Peyer's patch (tissue), 4 donors: ENCODE results near the gene MXD4. TPM values are rescaled to one million over a fixed set of nuclear protein-coding genes. Genes with fewer than 3 reads are reported as not detected.
A peak's percentile ranks its signal among the peaks of the same experiment; 100 is the strongest.

ENCODE experiments used
- DNase-seq, 3 donors: peaks; one replicate each; pipeline ENCODE4 v3.0.0-alpha.2; 2017 to 2019
- H3K27ac ChIP-seq, 4 donors: fragments of 200-600 bp; sonication (generic); one replicate each; pipeline ENCODE4 v1.5.1; 2016 to 2019
- H3K27me3 ChIP-seq, 2 donors: fragments of 200-600 bp; sonication (generic); one replicate each; pipeline ENCODE4 v1.5.1; 2019
- H3K36me3 ChIP-seq, 3 donors: fragments of 200-600 bp; sonication (generic); one replicate each; pipeline ENCODE4 v1.5.1; 2016 to 2019
- H3K4me1 ChIP-seq, 4 donors: fragments of 200-600 bp; sonication (generic); one replicate each; pipeline ENCODE4 v1.5.1; 2016 to 2019
- H3K4me3 ChIP-seq, 4 donors: fragments of 200-600 bp; sonication (generic); 1 replicate in 3 of 4; 2 replicates in 1 of 4; pipeline ENCODE4 v1.5.1; 2016 to 2019; ENCODE audit warnings: mild to moderate bottlenecking in 1 of 4
- H3K9me3 ChIP-seq, 4 donors: fragments of 200-600 bp; sonication (generic); one replicate each; pipeline ENCODE4 v1.5.1; 2016 to 2019; ENCODE audit warnings: mild to moderate bottlenecking in 1 of 4
- CTCF ChIP-seq, 6 experiments: fragments of 450-650 bp in 4 of 6; fragments of 200-600 bp in 2 of 6; sonication (generic) in 1 of 6; IDR thresholded peaks; one replicate each; pipeline ENCODE4 v1.5.1; 2017 to 2019; ENCODE audit warnings: antibody characterized with exemption in 6 of 6, mild to moderate bottlenecking in 3 of 6, moderate library complexity in 1 of 6
- POLR2A ChIP-seq, 2 donors: fragments of 450-650 bp; IDR thresholded peaks; one replicate each; pipeline ENCODE4 v1.5.1; 2017; ENCODE audit warnings: antibody characterized with exemption in 2 of 2, mild to moderate bottlenecking in 2 of 2, moderate library complexity in 2 of 2
- total RNA-seq, 4 donors: library from RNA; depleted of rRNA; stranded (reverse); fragments of >200 nt; gene quantifications; one replicate each; pipeline ENCODE4 v1.1.0, GENCODE V29; 2016

Gene MXD4
- total RNA-seq, 4 donors from 2014 or later: 28.9 to 52.5 (median 44.0) TPM

GRCh38 chr4:2259036-2259540, 2.8 kb downstream of the MXD4 start:
- peak overlapping the region in 2 of 4 donors; percentile 46 to 97 for H3K27ac ChIP-seq
- H3K4me1 ChIP-seq: peaks cover 0 to 66% (median 20%) of the 10 kb centered on the region in 4 donors
- H3K4me3 ChIP-seq: no peak overlapping the region
- peaks cover 0 to 35% (median 0%) of the 10 kb centered on the region in 3 donors for H3K36me3 ChIP-seq
- H3K9me3 ChIP-seq: no peaks in the 10 kb centered on the region
- no peaks in the 10 kb centered on the region for H3K27me3 ChIP-seq
- DNase-seq: peak in 1 of 3 donors; percentile 46
- no peak for TF ChIP-seq POLR2A (IDR thresholded peaks at IDR 0.05)
- no peak for TF ChIP-seq CTCF (IDR thresholded peaks at IDR 0.05)

GRCh38 chr4:2258091-2259035, 3.5 kb downstream of the MXD4 start:
- H3K9me3 ChIP-seq: no peaks in the 10 kb centered on the region
- peaks cover 0 to 43% (median 0%) of the 10 kb centered on the region in 3 donors for H3K36me3 ChIP-seq
- peak overlapping the region in 3 of 4 donors; percentile 46 to 73 (median 61) for H3K27ac ChIP-seq
- DNase-seq: peak in 2 of 3 donors; percentile 8 to 43
- H3K4me1 ChIP-seq: peaks cover 0 to 65% (median 20%) of the 10 kb centered on the region in 4 donors
- TF ChIP-seq POLR2A (IDR thresholded peaks at IDR 0.05): no peak
- TF ChIP-seq CTCF (IDR thresholded peaks at IDR 0.05): no peak
- no peak overlapping the region for H3K4me3 ChIP-seq
- H3K27me3 ChIP-seq: no peaks in the 10 kb centered on the region

GRCh38 chr4:2257361-2258081, 4.4 kb downstream of the MXD4 start:
- H3K27me3 ChIP-seq: no peaks in the 10 kb centered on the region
- H3K27ac ChIP-seq: peak overlapping the region; percentile 46 to 73 (median 59)
- DNase-seq: peak in 2 of 3 donors; percentile 12 to 43
- H3K36me3 ChIP-seq: peaks cover 0 to 51% (median 0%) of the 10 kb centered on the region in 3 donors
- H3K4me3 ChIP-seq: no peak overlapping the region
- peaks cover 0 to 56% (median 15%) of the 10 kb centered on the region in 4 donors for H3K4me1 ChIP-seq
- H3K9me3 ChIP-seq: no peaks in the 10 kb centered on the region
- TF ChIP-seq POLR2A (IDR thresholded peaks at IDR 0.05): no peak
- TF ChIP-seq CTCF (IDR thresholded peaks at IDR 0.05): no peak

- H3K36me3 ChIP-seq: peaks cover 0 to 58% (median 0%) of the 10 kb centered on the region in 3 donors
- H3K27ac ChIP-seq: peak overlapping the region; percentile 20 to 73 (median 59)
- TF ChIP-seq POLR2A (IDR thresholded peaks at IDR 0.05): no peak
- peak in 2 of 3 donors; percentile 30 to 54 for DNase-seq
- no peaks in the 10 kb centered on the region for H3K9me3 ChIP-seq
- H3K4me1 ChIP-seq: peaks cover 0 to 56% (median 15%) of the 10 kb centered on the region in 4 donors
- no peaks in the 10 kb centered on the region for H3K27me3 ChIP-seq
- H3K4me3 ChIP-seq: no peak overlapping the region
Measured at GRCh38 chr4:2256781-2257191, 5.1 kb downstream of the MXD4 start.

- Histone ChIP-seq H3K4me1 (peaks cover 0 to 56% (median 15%) of the 10 kb centered on the region in 4 donors), H3K9me3 (no peaks in the 10 kb centered on the region), H3K27me3 (no peaks in the 10 kb centered on the region), H3K4me3 (no peak overlapping the region), H3K36me3 (peaks cover 0 to 64% (median 0%) of the 10 kb centered on the region in 3 donors), H3K27ac (peak overlapping the region; percentile 20 to 73 (median 59))
- TF ChIP-seq CTCF (IDR thresholded peaks at IDR 0.05): no peak
- peak in 2 of 3 donors; percentile 14 to 41 for DNase-seq
Measured at GRCh38 chr4:2256156-2256731, 5.7 kb downstream of the MXD4 start.
